H9 (cell line): ENCODE measurements around the gene ANKRD42. TPM values are rescaled to one million over a fixed set of nuclear protein-coding genes. Genes with fewer than 3 reads are reported as not detected.

Experiments
- DNase-seq: peaks from one replicate; pipeline ENCODE4 v3.0.0-alpha.2; 2017
- H2AFZ ChIP-seq: one replicate; pipeline ENCODE4 v1.6.1; 2013; ENCODE audit warnings: mild to moderate bottlenecking, low read length, control low read depth, moderate library complexity
- H2AK5ac ChIP-seq: 2 replicates; pipeline ENCODE4 v1.6.1; 2013; ENCODE audit warnings: low read length, control low read depth, mixed read lengths; ENCODE audit not compliant: insufficient read length
- H2BK120ac ChIP-seq: one replicate; pipeline ENCODE4 v1.6.1; 2013; ENCODE audit warnings: low read depth, mild to moderate bottlenecking, low read length, control low read depth, inconsistent platforms; ENCODE audit not compliant: poor library complexity, severe bottlenecking
- H2BK12ac ChIP-seq: 2 replicates; pipeline ENCODE4 v1.6.1; 2013; ENCODE audit warnings: low read length, control low read depth, mixed read lengths, low read depth; ENCODE audit not compliant: insufficient read length
- H2BK15ac ChIP-seq: 2 replicates; pipeline ENCODE4 v1.6.1; 2013; ENCODE audit warnings: low read depth, low read length, control low read depth
- H2BK20ac ChIP-seq: one replicate; pipeline ENCODE4 v1.6.1; 2013; ENCODE audit warnings: low read depth, mild to moderate bottlenecking, low read length, control low read depth, inconsistent platforms; ENCODE audit not compliant: poor library complexity, severe bottlenecking
- H2BK5ac ChIP-seq: 2 replicates; pipeline ENCODE4 v1.6.1; 2013; ENCODE audit warnings: low read length, control low read depth, mixed read lengths; ENCODE audit not compliant: insufficient read length
- H3K14ac ChIP-seq: 2 replicates; pipeline ENCODE4 v1.6.1; 2013; ENCODE audit warnings: low read length, control low read depth; ENCODE audit not compliant: insufficient read depth
- H3K18ac ChIP-seq: 2 replicates; pipeline ENCODE4 v1.6.1; 2013; ENCODE audit warnings: low read depth, mild to moderate bottlenecking, mixed read lengths, low read length, control low read depth; ENCODE audit not compliant: insufficient read length
- H3K23ac ChIP-seq: 2 replicates; pipeline ENCODE4 v1.6.1; 2013; ENCODE audit warnings: low read length, control low read depth, mixed read lengths, low read depth; ENCODE audit not compliant: insufficient read length
- H3K23me2 ChIP-seq: 2 replicates; pipeline ENCODE4 v1.6.1; 2013; ENCODE audit warnings: low read depth, mild to moderate bottlenecking, mixed read lengths, low read length, control low read depth; ENCODE audit not compliant: insufficient read length, poor library complexity, severe bottlenecking
- H3K27ac ChIP-seq: 2 replicates; pipeline ENCODE4 v1.5.1; 2013; ENCODE audit warnings: low read length, control low read depth, mixed read lengths, low read depth; ENCODE audit not compliant: insufficient read length
- H3K27me3 ChIP-seq: 2 replicates; pipeline ENCODE4 v1.6.1; 2013; ENCODE audit warnings: low read length, control low read depth, inconsistent platforms; ENCODE audit not compliant: insufficient read depth
- H3K4ac ChIP-seq: 2 replicates; pipeline ENCODE4 v1.6.1; 2013; ENCODE audit warnings: low read depth, mild to moderate bottlenecking, control low read depth, inconsistent platforms, low read length, moderate library complexity
- H3K4me1 ChIP-seq: 2 replicates; pipeline ENCODE4 v1.6.1; 2013; ENCODE audit warnings: low read length, control low read depth, inconsistent platforms; ENCODE audit not compliant: insufficient read depth
- H3K4me2 ChIP-seq: 2 replicates; pipeline ENCODE4 v1.6.1; 2013; ENCODE audit warnings: low read length, control low read depth, mixed read lengths; ENCODE audit not compliant: insufficient read length, insufficient read depth
- H3K56ac ChIP-seq: 2 replicates; pipeline ENCODE4 v1.6.1; 2013; ENCODE audit warnings: low read depth, mild to moderate bottlenecking, mixed read lengths, low read length, control low read depth; ENCODE audit not compliant: insufficient read length
- H3K79me1 ChIP-seq: 2 replicates; pipeline ENCODE4 v1.6.1; 2013; ENCODE audit warnings: low read depth, mild to moderate bottlenecking, moderate library complexity, low read length, control low read depth, inconsistent platforms; ENCODE audit not compliant: insufficient read depth, poor library complexity, severe bottlenecking
- H3K79me2 ChIP-seq: 2 replicates; pipeline ENCODE4 v1.6.1; 2013; ENCODE audit warnings: low read length, control low read depth, inconsistent platforms; ENCODE audit not compliant: insufficient read depth
- H3K9ac ChIP-seq: 2 replicates; pipeline ENCODE4 v1.6.1; 2013; ENCODE audit warnings: low read length, control low read depth, mixed read lengths; ENCODE audit not compliant: insufficient read length; ENCODE audit errors: extremely low read depth
- H3K9me3 ChIP-seq: one replicate; pipeline ENCODE4 v1.6.1; 2013; ENCODE audit warnings: low read depth, low read length, inconsistent platforms; ENCODE audit not compliant: control insufficient read depth
- H3T11ph ChIP-seq: one replicate; pipeline ENCODE4 v1.6.1; 2013; ENCODE audit warnings: mild to moderate bottlenecking, low read length, control low read depth, inconsistent platforms
- H4K20me1 ChIP-seq: one replicate; pipeline ENCODE4 v1.6.1; 2013; ENCODE audit not compliant: control insufficient read depth, insufficient read length, insufficient read depth
- H4K5ac ChIP-seq: 2 replicates; pipeline ENCODE4 v1.6.1; 2013; ENCODE audit warnings: low read depth, mild to moderate bottlenecking, mixed read lengths, low read length, control low read depth; ENCODE audit not compliant: insufficient read length
- H4K8ac ChIP-seq: replicated peaks from 2 replicates; pipeline ENCODE4 v1.6.1; 2013; ENCODE audit warnings: low read length, control low read depth, mixed read lengths, low read depth; ENCODE audit not compliant: insufficient read length
- H4K91ac ChIP-seq: 2 replicates; pipeline ENCODE4 v1.6.1; 2013; ENCODE audit warnings: low read depth, mild to moderate bottlenecking, moderate library complexity, mixed read lengths, low read length, control low read depth; ENCODE audit not compliant: insufficient read length
- H3K27ac Mint-ChIP-seq, 3 experiments: 2 replicates in 2 of 3; 3 replicates in 1 of 3; pipeline ENCODE4 v1.8.0; 2020 to 2021; ENCODE audit warnings: mixed read lengths in 3 of 3, mild to moderate bottlenecking in 1 of 3, moderate library complexity in 1 of 3
- H3K27me3 Mint-ChIP-seq: 2 replicates; pipeline ENCODE4 v1.8.0; 2021; ENCODE audit warnings: low read depth, mild to moderate bottlenecking, moderate library complexity, mixed read lengths
- H3K36me3 Mint-ChIP-seq, 3 experiments: 2 replicates in 2 of 3; 3 replicates in 1 of 3; pipeline ENCODE4 v1.8.0; 2020 to 2021; ENCODE audit warnings: low read depth in 3 of 3, mixed read lengths in 3 of 3; ENCODE audit not compliant: insufficient read depth in 1 of 3
- H3K4me1 Mint-ChIP-seq, 2 experiments: 2 replicates each; pipeline ENCODE4 v1.8.0; 2020; ENCODE audit warnings: mixed read lengths in 2 of 2
- H3K4me3 Mint-ChIP-seq, 2 experiments: 2 replicates in 1 of 2; 3 replicates in 1 of 2; pipeline ENCODE4 v1.8.0; 2020 to 2021; ENCODE audit warnings: mild to moderate bottlenecking in 2 of 2, mixed read lengths in 2 of 2, moderate library complexity in 1 of 2
- H3K9me3 Mint-ChIP-seq, 2 experiments: 2 replicates in 1 of 2; 3 replicates in 1 of 2; pipeline ENCODE4 v1.8.0; 2020; ENCODE audit warnings: mild to moderate bottlenecking in 2 of 2, mixed read lengths in 2 of 2, moderate library complexity in 1 of 2
- CTCF ChIP-seq: fragments of 200-600 bp; sonication (generic); conservative IDR thresholded peaks from 3 replicates; pipeline ENCODE4 v1.8.0; 2021; ENCODE audit warnings: antibody characterized with exemption, mild to moderate bottlenecking
- WGBS: extraction: QIAGEN DNeasy Blood & Tissue Kit; methylation state at CpG from one replicate; pipeline ENCODE4 v1.1.7; 2013; ENCODE audit warnings: missing lambda C conversion rate, low lambda C conversion rate, mixed read lengths; ENCODE audit not compliant: insufficient read length; ENCODE audit errors: extremely low coverage; 5-methylcytosine and 5-hydroxymethylcytosine counted together
- total RNA-seq: library from RNA; stranded (reverse); gene quantifications from 2 replicates; pipeline ENCODE4 v1.2.1, GENCODE V29; 2021

Gene ANKRD42
- total RNA-seq, 1 experiment from 2014 or later, result 4.9 TPM

GRCh38 chr11:83156144-83156995 lies 37.1 kb upstream of the ANKRD42 start:
- no peak overlapping the region for H4K8ac ChIP-seq
- TF ChIP-seq CTCF, result no peak
- H3K4me1 Mint-ChIP-seq, result peaks cover 17 to 19% of the 10 kb centered on the region in 2 experiments
- H3K27me3 Mint-ChIP-seq, result no peaks in the 10 kb centered on the region
- no peak overlapping the region for H2BK15ac ChIP-seq
- no peak overlapping the region for H4K5ac ChIP-seq
- DNase-seq, result peak; percentile 100
- H3K23ac ChIP-seq, result no peak overlapping the region
- H3K27ac Mint-ChIP-seq, result peak overlapping the region; percentile 90 to 96 (median 95)
- H4K91ac ChIP-seq, result no peak overlapping the region
- H3K56ac ChIP-seq, result no peak overlapping the region
- H2AFZ ChIP-seq, result peak overlapping the region; percentile 87
- H3K9me3 Mint-ChIP-seq, result peaks cover 2 to 5% of the 10 kb centered on the region in 2 experiments; a peak in 4 of 5 replicates
- H4K20me1 ChIP-seq, result no peaks in the 10 kb centered on the region
- peaks cover 2% of the 10 kb centered on the region; the same call in 1 of the 2 replicates for H3K4me1 ChIP-seq
- no peak overlapping the region for H2AK5ac ChIP-seq
- no peaks in the 10 kb centered on the region for H3K79me1 ChIP-seq
- H2BK12ac ChIP-seq, result no peak overlapping the region
- H3K36me3 Mint-ChIP-seq, result peaks cover 23 to 40% (median 28%) of the 10 kb centered on the region in 3 experiments
- no peaks in the 10 kb centered on the region for H3K27me3 ChIP-seq
- H3K9me3 ChIP-seq, result no peaks in the 10 kb centered on the region
- H3T11ph ChIP-seq, result no peak overlapping the region
- peaks cover 7% of the 10 kb centered on the region for H3K23me2 ChIP-seq
- no peak overlapping the region for H3K4ac ChIP-seq
- peak overlapping the region; percentile 100 for H3K4me3 Mint-ChIP-seq
- peak overlapping the region; percentile 59 for H3K27ac ChIP-seq
- H3K4me2 ChIP-seq, result peak overlapping the region; percentile 95
- H2BK120ac ChIP-seq, result peak overlapping the region; percentile 77
- no peak overlapping the region for H3K14ac ChIP-seq
- WGBS, result no CpG with 5 or more reads among the region's 35 CpGs
- H3K79me2 ChIP-seq, result peaks cover 35% of the 10 kb centered on the region
- H2BK20ac ChIP-seq, result no peak overlapping the region
- no peak overlapping the region for H2BK5ac ChIP-seq
- no peak overlapping the region for H3K18ac ChIP-seq
- H3K9ac ChIP-seq, result peak overlapping the region; percentile 58
